Activated naive CD4-positive, alpha-beta T cell treated with anti-CD3 and anti-CD28 coated beads, Interleukin-2, amount 50 U/mL, for 16 hours (primary cell): ENCODE data around the gene ANGPTL5.
"Not testable (repeated sequence)": the region's sequence is repeated elsewhere in the genome, so short reads cannot be mapped to it uniquely, and the experiment has no call there.

Source experiments
- DNase-seq: peaks from one replicate; pipeline ENCODE4 v3.0.0-alpha.2; 2020

The ANGPTL5 gene

GRCh38 chr11:101885631-101886030 lies 30.7 kb downstream of the ANGPTL5 start:
- no peak for DNase-seq

- DNase-seq, result no peak
Observed at GRCh38 chr11:101881586-101881985, 34.7 kb downstream of the ANGPTL5 start.

GRCh38 chr11:101880222-101880621 lies 36.1 kb downstream of the ANGPTL5 start:
- no peak for DNase-seq

- DNase-seq, result no peak
Observed at GRCh38 chr11:101872171-101872882, 44.0 kb downstream of the ANGPTL5 start.

GRCh38 chr11:101870510-101870909 lies 45.8 kb downstream of the ANGPTL5 start:
- no peak for DNase-seq

GRCh38 chr11:101867951-101868350 lies 48.4 kb downstream of the ANGPTL5 start:
- no peak for DNase-seq

- DNase-seq, result no peak
Observed at GRCh38 chr11:101866619-101867491, 49.5 kb downstream of the ANGPTL5 start.

- DNase-seq, result no peak
Observed at GRCh38 chr11:101864098-101864497, 52.2 kb downstream of the ANGPTL5 start.

GRCh38 chr11:101863361-101863760 lies 53.0 kb downstream of the ANGPTL5 start:
- no peak for DNase-seq

- no peak for DNase-seq
Observed at GRCh38 chr11:101862391-101863233, 53.7 kb downstream of the ANGPTL5 start.

- DNase-seq, result no peak
Observed at GRCh38 chr11:101860696-101861427, 55.5 kb downstream of the ANGPTL5 start.

GRCh38 chr11:101852260-101852659 lies 64.1 kb downstream of the ANGPTL5 start:
- not testable (repeated sequence) for DNase-seq

GRCh38 chr11:101848262-101848661 lies 68.1 kb downstream of the ANGPTL5 start:
- DNase-seq, result no peak

- no peak for DNase-seq
Observed at GRCh38 chr11:101844608-101845007, 71.7 kb downstream of the ANGPTL5 start.

- DNase-seq, result no peak
Observed at GRCh38 chr11:101840704-101841103, 75.6 kb downstream of the ANGPTL5 start.
